M059J (cell line): ENCODE data around the gene ANK2. TPM values are rescaled to one million over a fixed set of nuclear protein-coding genes. Genes with fewer than 3 reads are reported as not detected.
"Not testable (repeated sequence)": the region's sequence is repeated elsewhere in the genome, so short reads cannot be mapped to it uniquely, and the experiment has no call there.

Source experiments
- DNase-seq: peaks from one replicate; pipeline ENCODE4 v3.0.0-alpha.2; 2012; ENCODE audit warnings: low read depth
- total RNA-seq: library from RNA; depleted of rRNA; stranded (reverse); fragments of >200 nt; shearing (Covaris generic); gene quantifications from 2 replicates; pipeline ENCODE4 v1.2.3, GENCODE V29; 2014

ANK2 gene
- total RNA-seq, 1 experiment from 2014 or later = 0.27 TPM

- DNase-seq = no peak
Observed at GRCh38 chr4:113051361-113051760, 1.9 kb downstream of the ANK2 start.

GRCh38 chr4:113052379-113052951 lies 3.0 kb downstream of the ANK2 start:
- DNase-seq = peak; percentile 63

GRCh38 chr4:113053883-113054282 lies 4.4 kb downstream of the ANK2 start:
- no peak for DNase-seq

- DNase-seq = no peak
Observed at GRCh38 chr4:113056318-113056717, 6.9 kb downstream of the ANK2 start.

- DNase-seq = peak; percentile 37
Observed at GRCh38 chr4:113057891-113058290, 8.4 kb downstream of the ANK2 start.

GRCh38 chr4:113059449-113060182 lies 10.2 kb downstream of the ANK2 start:
- no peak for DNase-seq

GRCh38 chr4:113060853-113061252 lies 11.4 kb downstream of the ANK2 start:
- DNase-seq = no peak

GRCh38 chr4:113064244-113064643 lies 14.8 kb downstream of the ANK2 start:
- DNase-seq = no peak

- no peak for DNase-seq
Observed at GRCh38 chr4:113065629-113066028, 16.2 kb downstream of the ANK2 start.

GRCh38 chr4:113068771-113069170 lies 19.3 kb downstream of the ANK2 start:
- not testable (repeated sequence) for DNase-seq

- peak; percentile 57 for DNase-seq
Observed at GRCh38 chr4:113069212-113069892, 19.9 kb downstream of the ANK2 start.

- no peak for DNase-seq
Observed at GRCh38 chr4:113070755-113071154, 21.3 kb downstream of the ANK2 start.

GRCh38 chr4:113071274-113071673 lies 21.8 kb downstream of the ANK2 start:
- no peak for DNase-seq

GRCh38 chr4:113071805-113072204 lies 22.4 kb downstream of the ANK2 start:
- no peak for DNase-seq

- no peak for DNase-seq
Observed at GRCh38 chr4:113073451-113074005, 24.1 kb downstream of the ANK2 start.

- no peak for DNase-seq
Observed at GRCh38 chr4:113077575-113077974, 28.1 kb downstream of the ANK2 start.

GRCh38 chr4:113078066-113078465 lies 28.6 kb downstream of the ANK2 start:
- no peak for DNase-seq

GRCh38 chr4:113080050-113080449 lies 30.6 kb downstream of the ANK2 start:
- peak; percentile 24 for DNase-seq

GRCh38 chr4:113080624-113081023 lies 31.2 kb downstream of the ANK2 start:
- no peak for DNase-seq

- DNase-seq = no peak
Observed at GRCh38 chr4:113083346-113083745, 33.9 kb downstream of the ANK2 start.

- peak; percentile 4 for DNase-seq
Observed at GRCh38 chr4:113086172-113086695, 36.8 kb downstream of the ANK2 start.

- DNase-seq = no peak
Observed at GRCh38 chr4:113088050-113088449, 38.6 kb downstream of the ANK2 start.
